Heart left ventricle (tissue), 13 donors: ENCODE measurements around the gene DKC1.

Source experiments
- CTCF ChIP-seq, 12 donors: fragments of 200-600 bp; sonication (generic) in 4 of 12; IDR thresholded peaks; one replicate each; pipeline versions ENCODE4 v1.5.0 to v1.8.0; 2018 to 2022; ENCODE audit warnings: antibody characterized with exemption in 12 of 12, mild to moderate bottlenecking in 5 of 12
- POLR2A ChIP-seq, 2 donors: fragments of 450-650 bp; IDR thresholded peaks; one replicate each; pipeline ENCODE4 v1.6.1; 2017; ENCODE audit warnings: antibody characterized with exemption in 2 of 2, mild to moderate bottlenecking in 2 of 2, moderate library complexity in 2 of 2
- donor health status: ischemic (EF 13 %, LVEDD 7.1; RV severe dilation, severe dysfunction).
- donor health status: DM: no; HTN: yes; CAD: no.
- donor health status: DM: no; HTN: no; CAD: no.
- donor health status: ischemic (EF 25% LVEDD 6.9; RV normal size, moderate dysfunction).
- donor health status: ischemic (EF 25% LVEDD 5.7; RV mildly dilated, moderate dysfunction).
- donor health status: ischemic (EF 35%, LVEDD 5.7; RV mildly dilated, moderate dysfunction).
- donor health status: nonischemic (EF 11% LVEDD 7.7; RV severe dilation, severe dysfunction).
- donor health status: DM: yes; HTN: yes; CAD: no.
- donor health status: PGD.
- donor health status: ischemic (EF 29% LVEDD 5.4; RV normal size, mild dysfunction).
- donor health status: nonischemic (EF 23%, LVEDD 6.1; RV moderate dilation, normal function).

DNA sequence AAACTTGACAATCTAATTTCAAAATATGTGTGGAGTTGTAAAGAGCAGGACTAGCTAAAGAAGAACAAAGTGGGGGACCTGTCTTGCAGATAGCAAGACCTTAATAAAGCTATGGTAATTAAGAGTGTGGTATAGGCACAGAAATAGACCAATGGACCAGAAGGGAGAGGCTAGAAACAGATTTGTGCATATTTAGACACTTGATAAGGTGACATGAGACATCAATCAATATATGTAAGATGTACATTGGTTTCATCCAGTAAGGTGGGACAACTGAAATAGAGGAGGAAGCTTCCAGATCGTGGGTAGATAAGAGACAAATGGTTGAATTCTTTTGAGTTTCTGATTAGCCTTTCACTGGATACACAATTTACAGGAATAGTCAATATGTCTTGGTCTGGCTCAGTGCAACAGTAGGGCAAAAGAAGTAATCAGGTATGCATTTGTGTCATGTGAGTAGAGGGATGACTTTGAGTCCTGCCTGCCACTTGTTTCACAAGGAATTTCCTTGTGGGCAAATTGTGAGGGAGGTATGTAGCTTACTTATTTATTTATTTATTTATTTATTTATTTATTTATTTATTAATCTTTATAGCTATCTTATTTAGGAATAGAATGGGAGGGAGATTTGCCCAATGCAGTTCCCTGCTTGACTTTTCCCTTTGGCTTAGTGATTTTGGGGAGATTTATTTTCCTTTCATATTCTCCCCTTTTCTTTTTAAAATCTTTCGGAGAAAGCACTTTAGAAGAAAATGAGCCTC, 49.9 kb downstream of the DKC1 start:
- TF ChIP-seq CTCF (IDR thresholded peaks at IDR 0.05) (no peak), POLR2A (IDR thresholded peaks at IDR 0.05) (no peak)
